Neuron (in vitro differentiated cells): ENCODE measurements around the gene CEP70.
"Not testable (repeated sequence)": the region's sequence is repeated elsewhere in the genome, so short reads cannot be mapped to it uniquely, and the experiment has no call there.

ENCODE experiments used
- H2AFZ ChIP-seq: one replicate; pipeline ENCODE4 v1.6.1; 2013; ENCODE audit warnings: low read depth, mild to moderate bottlenecking, inconsistent platforms, low read length, moderate library complexity
- H3K27me3 ChIP-seq: one replicate; pipeline ENCODE4 v1.6.1; 2013; ENCODE audit warnings: low read length; ENCODE audit not compliant: insufficient read depth
- H3K36me3 ChIP-seq: one replicate; pipeline ENCODE4 v1.6.1; 2013; ENCODE audit warnings: low read length; ENCODE audit not compliant: insufficient read depth
- H3K4me1 ChIP-seq: one replicate; pipeline ENCODE4 v1.6.1; 2013; ENCODE audit warnings: low read length; ENCODE audit not compliant: insufficient read depth
- H3K4me3 ChIP-seq: 2 replicates; pipeline ENCODE4 v1.5.1; 2013; ENCODE audit warnings: mild to moderate bottlenecking, low read length, moderate library complexity
- H3K9me3 ChIP-seq: one replicate; pipeline ENCODE4 v1.6.1; 2013; ENCODE audit warnings: low read length

CEP70 gene

DNA sequence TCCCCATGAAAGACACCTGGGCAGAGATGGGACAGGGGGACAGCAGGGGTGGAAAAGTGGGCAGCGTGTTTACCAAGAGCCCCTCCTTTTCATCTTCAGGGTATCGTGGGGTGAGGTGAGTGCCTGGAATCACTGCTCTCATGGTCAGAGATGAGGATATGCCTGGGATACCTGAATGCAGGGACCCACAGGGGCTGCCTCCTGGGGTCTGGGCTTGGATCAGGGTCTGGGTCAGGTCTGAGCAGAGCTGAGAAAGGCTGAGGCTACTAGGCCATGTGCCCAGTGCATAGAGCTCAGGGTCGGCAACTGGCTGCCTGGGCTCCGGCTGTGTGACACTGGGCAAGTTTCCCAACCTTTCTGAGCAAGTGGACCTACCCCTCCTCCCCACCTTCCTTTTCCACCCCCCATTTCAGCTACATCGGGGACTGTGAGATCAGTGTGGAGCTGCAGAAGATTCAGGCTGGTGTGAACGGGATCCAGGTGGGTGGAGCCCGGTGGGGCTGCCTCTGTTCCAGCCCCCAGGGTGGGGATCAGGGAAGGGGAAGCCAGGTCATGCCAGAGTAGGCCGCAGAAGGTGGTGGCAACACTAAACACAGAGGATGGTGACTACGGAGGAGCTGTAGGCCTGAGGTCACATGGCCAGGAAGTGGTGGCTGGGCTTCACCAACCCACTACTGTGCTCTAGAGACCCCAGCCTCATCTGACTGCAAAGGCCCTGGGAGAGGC is 135.1 kb downstream of the CEP70 start:
- no peaks in the 10 kb centered on the region for H3K9me3 ChIP-seq
- H3K27me3 ChIP-seq = no peaks in the 10 kb centered on the region
- H3K4me3 ChIP-seq = no peak overlapping the region
- peaks cover 3% of the 10 kb centered on the region for H3K4me1 ChIP-seq
- H3K36me3 ChIP-seq = no peaks in the 10 kb centered on the region
- H2AFZ ChIP-seq = no peak overlapping the region

DNA sequence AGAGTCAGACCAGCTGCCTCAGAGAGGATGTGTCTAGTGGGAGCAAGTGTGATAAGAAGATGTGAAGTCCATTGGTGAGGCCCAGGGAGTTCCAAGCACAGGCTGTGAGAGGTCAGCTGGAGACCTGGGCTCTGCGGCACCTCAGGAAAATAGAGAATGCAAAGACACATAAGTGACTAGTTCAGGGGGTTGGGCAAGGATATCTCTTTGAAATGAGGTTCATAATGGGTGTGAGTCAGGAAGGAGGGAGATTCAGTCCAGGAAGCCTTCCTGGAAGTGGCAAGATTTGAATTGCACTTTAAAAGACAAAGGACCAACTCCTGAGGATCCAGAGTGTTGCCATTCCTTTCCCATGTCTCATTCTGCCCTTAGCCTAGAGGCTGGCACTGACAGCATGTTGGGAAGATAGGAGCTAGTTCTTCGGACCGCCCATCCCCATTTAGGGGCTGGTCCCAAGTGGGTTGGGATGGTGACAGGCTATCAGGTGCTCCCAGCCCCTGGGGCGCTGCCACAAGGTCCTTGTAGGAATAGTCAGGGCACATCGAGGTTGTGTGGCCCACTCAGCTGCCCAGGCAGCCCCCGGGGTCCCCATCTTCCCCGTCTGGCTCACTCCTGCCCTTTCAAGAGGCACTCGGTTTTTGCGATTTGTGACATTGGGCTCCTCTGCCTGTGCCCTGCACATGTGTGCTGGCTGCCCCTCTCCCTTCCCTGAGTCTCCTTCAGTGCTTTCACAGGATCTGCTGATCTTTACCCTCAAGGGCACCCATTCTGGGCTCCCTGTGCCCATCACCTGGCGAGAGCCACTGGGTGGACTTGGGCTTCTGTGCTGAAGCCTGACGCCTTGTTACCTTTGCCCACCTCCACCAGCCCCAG is 136.0 kb downstream of the CEP70 start:
- no peaks in the 10 kb centered on the region for H3K9me3 ChIP-seq
- H3K27me3 ChIP-seq = no peaks in the 10 kb centered on the region

DNA sequence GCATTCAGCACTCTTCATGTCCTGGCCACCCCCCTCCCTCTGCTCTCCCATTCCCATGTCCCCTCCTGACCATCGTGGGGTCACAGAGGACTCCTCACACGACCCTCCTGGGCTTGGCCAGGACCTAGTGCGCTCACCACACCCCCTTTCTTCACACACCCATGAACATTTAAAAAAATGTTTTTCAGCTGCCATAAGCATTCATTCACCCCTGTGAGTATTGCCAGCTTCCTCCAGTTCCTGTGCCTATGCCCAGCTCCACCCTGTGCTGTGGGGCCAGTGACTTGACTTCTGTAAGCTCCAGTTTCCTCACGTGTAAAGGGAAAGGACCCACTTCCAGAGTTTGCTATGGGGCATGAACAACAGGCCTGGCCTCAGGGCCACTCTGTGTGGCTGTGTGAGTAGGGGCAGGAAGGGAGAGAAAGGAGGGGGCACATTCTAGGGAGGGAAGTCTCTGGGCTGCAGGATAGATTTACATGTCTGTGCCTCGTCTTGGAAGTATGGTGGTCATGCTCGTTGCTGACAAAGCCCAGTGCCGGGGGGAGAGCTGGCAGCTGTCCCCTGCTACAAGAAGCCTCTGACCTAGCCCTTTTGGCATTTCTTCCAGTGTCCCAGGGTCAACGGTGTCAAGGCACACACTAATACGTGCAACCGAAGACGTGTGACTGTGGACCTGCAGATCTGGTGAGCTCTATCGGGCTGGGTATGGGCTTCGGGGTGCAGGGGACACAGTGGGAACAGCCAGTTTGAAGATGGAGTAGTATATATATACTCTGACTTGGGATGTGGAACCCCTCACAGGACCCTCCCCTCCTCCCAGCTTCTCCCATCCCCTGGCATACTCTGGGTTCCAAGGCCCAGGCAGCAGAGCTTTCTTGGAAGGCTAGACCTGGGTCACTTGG is 136.8 kb downstream of the CEP70 start:
- no peak overlapping the region for H2AFZ ChIP-seq
- no peaks in the 10 kb centered on the region for H3K9me3 ChIP-seq
- no peaks in the 10 kb centered on the region for H3K36me3 ChIP-seq
- no peaks in the 10 kb centered on the region for H3K27me3 ChIP-seq
- peaks cover 3% of the 10 kb centered on the region for H3K4me1 ChIP-seq
- no peak overlapping the region for H3K4me3 ChIP-seq

More for the DNA sequence above, 136.0 kb downstream of the CEP70 start:
- no peak overlapping the region for H3K4me3 ChIP-seq
- no peaks in the 10 kb centered on the region for H3K36me3 ChIP-seq
- no peak overlapping the region for H2AFZ ChIP-seq
- H3K4me1 ChIP-seq = peaks cover 3% of the 10 kb centered on the region

DNA sequence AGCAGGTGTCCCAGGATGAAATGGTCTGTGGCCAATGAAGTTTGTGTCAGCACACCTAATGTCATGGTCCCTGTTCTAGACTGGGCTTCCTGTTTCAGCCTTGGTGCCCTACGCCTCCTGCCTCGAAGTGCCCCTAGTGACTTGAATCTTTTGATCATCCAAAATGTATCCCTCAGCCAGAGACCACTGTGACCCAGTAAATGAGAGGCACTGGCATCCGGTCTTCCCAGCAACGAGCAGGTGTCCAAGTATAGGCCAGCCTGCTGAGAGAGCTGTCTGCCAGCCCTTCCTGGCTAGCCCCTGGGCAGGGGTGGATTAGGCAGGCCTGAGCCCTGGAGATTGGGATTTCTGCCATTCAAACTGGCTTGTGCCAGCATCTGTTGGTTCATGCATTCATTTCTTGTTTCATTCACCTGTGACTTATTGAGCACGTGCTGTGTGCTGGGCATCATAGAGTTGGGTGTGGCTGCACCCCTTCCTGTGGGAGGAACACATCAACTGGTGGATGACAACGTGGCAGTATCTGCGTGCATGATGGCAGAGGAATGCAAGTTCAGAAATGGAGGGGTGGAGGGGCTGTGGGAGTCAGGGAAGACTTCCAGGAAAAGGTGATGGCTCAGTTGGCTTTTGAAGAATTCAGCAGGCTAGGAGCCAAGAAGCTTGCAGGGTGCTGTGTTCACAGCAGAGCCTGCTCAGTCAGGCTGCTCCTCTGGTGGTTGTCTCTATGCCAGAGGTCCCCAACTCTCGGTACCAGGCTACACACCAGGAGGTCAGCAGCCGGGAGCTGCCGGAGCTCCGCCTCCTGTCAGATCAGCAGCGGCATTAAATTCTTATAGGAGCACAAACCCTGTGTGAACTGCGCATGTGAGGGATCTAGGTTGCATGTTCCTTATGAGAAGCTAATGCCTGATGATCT is 138.0 kb downstream of the CEP70 start:
- Histone ChIP-seq H3K4me3 (no peak overlapping the region), H3K9me3 (no peaks in the 10 kb centered on the region), H2AFZ (no peak overlapping the region), H3K27me3 (no peaks in the 10 kb centered on the region), H3K36me3 (no peaks in the 10 kb centered on the region), H3K4me1 (peaks cover 3% of the 10 kb centered on the region)

DNA sequence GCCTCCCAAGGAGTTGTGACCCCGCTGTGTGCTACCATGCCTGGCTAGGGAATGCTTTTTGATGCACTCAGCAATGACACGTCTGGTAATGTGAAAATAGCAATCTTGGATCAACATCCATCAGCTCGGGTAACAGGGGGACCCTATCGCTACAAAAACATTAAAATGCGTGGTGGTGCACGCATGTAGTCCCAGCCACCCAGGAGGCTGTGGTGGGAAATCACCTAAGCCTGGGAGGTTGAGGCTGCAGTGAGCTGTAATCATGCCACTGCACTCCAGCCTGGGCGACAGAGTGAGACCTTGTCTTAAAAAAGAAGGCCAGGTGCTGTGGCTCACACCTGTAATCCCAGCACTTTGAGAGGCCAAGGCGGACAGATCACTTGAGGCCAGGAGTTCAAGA is 140.1 kb downstream of the CEP70 start:
- H3K36me3 ChIP-seq, H3K4me3 ChIP-seq, H3K27me3 ChIP-seq, H3K9me3 ChIP-seq, H3K4me1 ChIP-seq, H2AFZ ChIP-seq: not testable (repeated sequence)

DNA sequence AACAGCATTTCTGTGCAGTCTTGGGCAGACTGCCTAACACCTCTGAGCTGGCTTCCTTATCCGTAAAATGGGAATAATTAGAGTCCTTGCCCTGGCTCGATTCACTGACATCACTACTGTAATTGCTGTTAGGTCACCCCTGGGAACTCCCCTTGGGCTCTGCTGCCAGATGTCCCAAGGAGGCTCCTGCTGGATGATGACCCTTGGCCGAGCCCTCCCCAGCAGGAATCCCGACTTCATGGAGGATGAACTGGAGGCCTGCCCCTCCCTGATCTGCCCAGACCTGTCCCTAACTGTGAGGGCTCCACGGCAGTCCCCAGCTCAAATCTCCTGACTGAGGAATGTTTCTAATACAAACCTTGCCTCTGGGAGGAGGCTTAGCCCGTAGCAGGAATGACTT is 141.6 kb downstream of the CEP70 start:
- Histone ChIP-seq H2AFZ (no peak overlapping the region), H3K4me1 (peaks cover 3% of the 10 kb centered on the region), H3K4me3 (no peak overlapping the region), H3K9me3 (no peaks in the 10 kb centered on the region), H3K27me3 (peaks cover 7% of the 10 kb centered on the region), H3K36me3 (no peaks in the 10 kb centered on the region)

DNA sequence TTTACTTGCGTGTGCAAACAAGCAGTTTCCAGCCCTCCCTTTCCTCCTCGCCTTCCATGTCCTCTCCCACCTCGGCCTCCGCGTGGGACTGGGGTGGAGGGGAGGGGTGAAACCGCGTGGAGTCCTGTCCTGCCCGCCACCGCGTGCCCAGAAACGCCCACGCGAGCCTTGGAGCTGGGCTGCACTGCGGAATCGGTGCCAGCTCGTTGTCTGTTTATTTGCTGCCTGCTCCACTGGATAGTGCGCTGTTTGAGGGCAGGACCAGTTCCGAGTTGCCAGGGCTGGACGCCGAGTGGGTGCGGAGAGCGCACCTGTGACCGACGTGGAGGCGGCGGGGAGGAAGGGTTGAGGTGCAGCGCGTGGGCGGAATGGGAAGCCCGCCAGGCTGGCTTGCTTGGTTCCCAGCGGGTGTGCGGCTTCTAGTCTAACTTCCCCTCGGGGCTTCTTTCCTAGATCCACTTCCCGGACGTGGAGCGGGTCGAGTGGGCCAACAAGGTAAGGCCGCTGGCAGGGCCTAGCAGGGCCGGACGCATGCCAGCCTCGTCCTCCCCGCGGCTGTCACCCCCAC is 142.4 kb downstream of the CEP70 start:
- no peaks in the 10 kb centered on the region for H3K4me1 ChIP-seq
- no peak overlapping the region for H3K4me3 ChIP-seq
- H2AFZ ChIP-seq = no peak overlapping the region
- H3K27me3 ChIP-seq = peaks cover 7% of the 10 kb centered on the region
- no peaks in the 10 kb centered on the region for H3K9me3 ChIP-seq
- no peaks in the 10 kb centered on the region for H3K36me3 ChIP-seq

DNA sequence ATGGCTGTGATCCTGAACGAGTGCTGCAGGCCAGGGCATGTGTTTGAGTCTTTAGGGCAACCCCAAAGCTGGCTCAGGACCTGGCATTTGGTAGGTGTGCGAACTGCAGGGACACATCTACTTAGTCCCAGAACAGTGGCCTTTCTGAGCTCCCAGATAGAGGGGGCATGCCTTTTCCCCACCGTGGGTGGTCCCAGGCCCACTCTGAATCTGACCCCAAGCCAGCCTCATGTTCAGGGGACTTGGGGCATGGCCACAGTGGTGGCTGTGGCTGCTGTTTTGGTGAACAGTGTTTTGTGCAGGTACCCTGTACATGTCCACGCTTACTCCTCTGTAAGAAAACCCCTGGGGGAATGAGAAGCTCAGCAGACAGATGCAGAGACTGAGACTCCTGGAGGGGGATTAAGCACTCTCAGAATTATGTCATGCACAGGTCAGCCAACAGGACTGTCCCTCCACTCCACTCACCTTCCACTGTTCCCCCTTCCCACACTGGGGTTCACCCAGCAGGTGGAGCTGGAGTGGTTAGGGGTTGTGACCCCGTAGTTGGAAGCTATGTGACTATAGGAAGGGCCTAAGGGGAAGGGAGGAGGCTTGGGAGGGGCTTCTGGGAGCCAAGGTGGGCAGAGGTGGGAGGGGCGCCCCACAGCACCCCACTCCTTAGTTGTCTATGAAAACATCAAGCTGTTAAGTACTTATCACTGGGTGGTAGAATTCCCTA is 143.2 kb downstream of the CEP70 start:
- Histone ChIP-seq H3K4me3 (no peak overlapping the region), H3K36me3 (no peaks in the 10 kb centered on the region), H2AFZ (no peak overlapping the region), H3K9me3 (no peaks in the 10 kb centered on the region), H3K4me1 (no peaks in the 10 kb centered on the region), H3K27me3 (peaks cover 7% of the 10 kb centered on the region)

DNA sequence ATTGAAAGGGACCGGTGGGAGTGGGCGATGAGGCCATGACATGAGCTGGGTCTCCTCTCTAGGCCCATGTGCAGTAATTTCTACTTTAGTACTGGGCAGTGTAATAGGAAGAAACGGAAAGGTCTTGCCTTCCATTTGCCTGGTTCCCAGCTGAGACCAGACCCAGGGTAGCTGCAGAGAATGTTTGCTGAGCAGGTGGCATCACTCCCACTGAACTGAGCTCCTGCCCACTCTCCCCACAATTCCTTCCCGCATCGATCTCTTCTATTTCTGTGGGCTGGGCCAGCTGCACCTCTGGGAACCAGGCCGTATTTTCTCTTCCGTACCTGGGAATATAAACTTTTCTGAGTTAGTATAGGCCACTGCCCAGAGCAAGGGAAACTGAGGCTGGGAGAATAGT is 143.9 kb downstream of the CEP70 start:
- no peaks in the 10 kb centered on the region for H3K9me3 ChIP-seq
- H3K4me3 ChIP-seq = no peak overlapping the region
- H3K27me3 ChIP-seq = peaks cover 7% of the 10 kb centered on the region

DNA sequence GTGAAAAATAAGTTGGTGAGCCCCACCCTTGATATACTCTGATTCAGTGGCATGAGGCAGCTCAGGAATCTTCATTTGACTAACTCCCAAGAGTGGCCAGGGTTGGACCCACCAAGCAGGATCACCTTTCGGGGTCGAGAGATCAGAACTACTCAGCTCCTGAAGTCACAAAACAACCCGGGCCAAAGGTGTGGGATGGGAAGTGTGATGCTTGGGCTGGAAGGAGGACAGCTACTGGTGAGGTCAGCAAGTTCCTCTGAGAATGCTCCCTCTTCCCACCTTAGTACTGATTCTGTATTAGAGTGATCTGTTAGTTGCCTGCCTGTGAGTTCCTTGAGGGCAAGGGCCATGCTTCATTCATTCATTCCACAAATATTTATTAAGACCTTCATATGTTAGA is 144.6 kb downstream of the CEP70 start:
- Histone ChIP-seq H3K4me1 (no peaks in the 10 kb centered on the region), H3K36me3 (no peaks in the 10 kb centered on the region), H3K9me3 (no peaks in the 10 kb centered on the region), H2AFZ (no peak overlapping the region), H3K4me3 (no peak overlapping the region), H3K27me3 (peaks cover 7% of the 10 kb centered on the region)

More for the DNA sequence above, 143.9 kb downstream of the CEP70 start:
- Histone ChIP-seq H3K4me1 (no peaks in the 10 kb centered on the region), H3K36me3 (no peaks in the 10 kb centered on the region), H2AFZ (no peak overlapping the region)

DNA sequence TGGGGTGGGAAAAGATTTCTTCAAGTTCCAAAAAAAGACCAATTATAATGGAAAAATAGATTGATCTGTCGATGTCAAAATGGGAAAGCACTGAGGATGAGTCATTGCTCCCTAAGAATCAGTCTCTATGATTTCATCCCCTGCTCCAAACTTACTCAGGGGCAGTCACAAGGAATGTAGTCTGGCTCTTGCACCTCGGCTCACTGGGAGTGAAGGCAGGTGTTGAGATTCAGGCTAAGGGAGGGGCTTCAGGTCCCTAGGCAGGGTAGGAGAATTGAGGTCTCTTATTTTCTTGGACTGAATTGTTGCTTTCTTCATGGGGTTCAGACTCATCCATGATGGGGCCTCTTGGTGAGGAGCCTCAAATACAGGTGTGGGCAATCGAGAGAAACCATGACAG is 145.4 kb downstream of the CEP70 start:
- Histone ChIP-seq H3K4me3 (no peak overlapping the region), H3K4me1 (no peaks in the 10 kb centered on the region), H3K27me3 (peaks cover 11% of the 10 kb centered on the region), H3K9me3 (no peaks in the 10 kb centered on the region), H3K36me3 (no peaks in the 10 kb centered on the region), H2AFZ (no peak overlapping the region)
